Subcutaneous abdominal adipose tissue (tissue), 5 donors: ENCODE measurements around the gene LPP.

Experiments
- H3K27ac ChIP-seq: one replicate; pipeline ENCODE4 v1.7.0; 2013; ENCODE audit warnings: low read depth, mild to moderate bottlenecking, inconsistent platforms, low read length, moderate library complexity
- H3K27me3 ChIP-seq, 5 donors: one replicate each; pipeline ENCODE4 v1.7.0; 2013; ENCODE audit warnings: low read length in 5 of 5, inconsistent platforms in 1 of 5; ENCODE audit not compliant: control insufficient read depth in 5 of 5, insufficient read depth in 4 of 5
- H3K36me3 ChIP-seq, 5 donors: one replicate each; pipeline ENCODE4 v1.7.0; 2013; ENCODE audit warnings: low read length in 5 of 5; ENCODE audit not compliant: control insufficient read depth in 5 of 5, insufficient read depth in 5 of 5
- H3K4me1 ChIP-seq, 5 donors: one replicate each; pipeline ENCODE4 v1.7.0; 2013; ENCODE audit warnings: low read length in 5 of 5, mild to moderate bottlenecking in 3 of 5, moderate library complexity in 1 of 5; ENCODE audit not compliant: control insufficient read depth in 5 of 5, insufficient read depth in 5 of 5
- H3K4me3 ChIP-seq, 5 donors: one replicate each; pipeline ENCODE4 v1.7.0; 2013; ENCODE audit warnings: low read length in 5 of 5, low read depth in 1 of 5
- H3K9ac ChIP-seq, 5 donors: one replicate each; pipeline ENCODE4 v1.7.0; 2013; ENCODE audit warnings: low read length in 5 of 5, mild to moderate bottlenecking in 4 of 5, moderate library complexity in 3 of 5
- H3K9me3 ChIP-seq, 5 donors: one replicate each; pipeline ENCODE4 v1.7.0; 2013; ENCODE audit warnings: low read length in 5 of 5; ENCODE audit not compliant: control insufficient read depth in 5 of 5
- donor health status: healthy.
- donor health status: healthy.
- donor health status: healthy.
- donor health status: healthy.
- donor health status: healthy.

LPP gene

GRCh38 chr3:188134856-188135255 lies 19.1 kb upstream of the LPP start:
- Histone ChIP-seq H3K4me3 (no peak overlapping the region), H3K9me3 (no peaks in the 10 kb centered on the region), H3K36me3 (no peaks in the 10 kb centered on the region), H3K4me1 (peaks cover 0 to 7% (median 0%) of the 10 kb centered on the region in 5 donors), H3K27ac (no peak overlapping the region), H3K9ac (no peak overlapping the region), H3K27me3 (no peaks in the 10 kb centered on the region)

GRCh38 chr3:188135271-188135670 lies 18.7 kb upstream of the LPP start:
- Histone ChIP-seq H3K4me3 (no peak overlapping the region), H3K36me3 (no peaks in the 10 kb centered on the region), H3K27me3 (no peaks in the 10 kb centered on the region), H3K9me3 (no peaks in the 10 kb centered on the region), H3K27ac (no peak overlapping the region), H3K4me1 (peaks cover 0 to 7% (median 0%) of the 10 kb centered on the region in 5 donors), H3K9ac (peak overlapping the region in 1 of 5 donors; percentile 13)

GRCh38 chr3:188137051-188137450 lies 16.9 kb upstream of the LPP start:
- Histone ChIP-seq H3K9ac (no peak overlapping the region), H3K9me3 (no peaks in the 10 kb centered on the region), H3K27ac (no peak overlapping the region), H3K4me1 (no peaks in the 10 kb centered on the region), H3K4me3 (no peak overlapping the region), H3K36me3 (no peaks in the 10 kb centered on the region), H3K27me3 (no peaks in the 10 kb centered on the region)

GRCh38 chr3:188139466-188139865 lies 14.5 kb upstream of the LPP start:
- Histone ChIP-seq H3K9me3 (no peaks in the 10 kb centered on the region), H3K27me3 (no peaks in the 10 kb centered on the region), H3K4me3 (no peak overlapping the region), H3K9ac (no peak overlapping the region), H3K4me1 (no peaks in the 10 kb centered on the region), H3K36me3 (no peaks in the 10 kb centered on the region), H3K27ac (no peak overlapping the region)

- no peak overlapping the region for H3K4me3 ChIP-seq
- H3K27me3 ChIP-seq: no peaks in the 10 kb centered on the region
- no peak overlapping the region for H3K27ac ChIP-seq
- H3K9me3 ChIP-seq: no peaks in the 10 kb centered on the region
- H3K36me3 ChIP-seq: no peaks in the 10 kb centered on the region
- no peak overlapping the region for H3K9ac ChIP-seq
- no peaks in the 10 kb centered on the region for H3K4me1 ChIP-seq
These were observed 7.7 kb upstream of the LPP start for GRCh38 chr3:188146219-188146618.

- H3K27ac ChIP-seq: no peak overlapping the region
- no peaks in the 10 kb centered on the region for H3K27me3 ChIP-seq
- no peak overlapping the region for H3K9ac ChIP-seq
- peaks cover 0 to 6% (median 5%) of the 10 kb centered on the region in 5 donors for H3K4me1 ChIP-seq
- H3K36me3 ChIP-seq: no peaks in the 10 kb centered on the region
- H3K4me3 ChIP-seq: no peak overlapping the region
- no peaks in the 10 kb centered on the region for H3K9me3 ChIP-seq
These were observed 6.2 kb upstream of the LPP start for GRCh38 chr3:188147782-188148181.

- Histone ChIP-seq H3K9ac (no peak overlapping the region), H3K4me3 (no peak overlapping the region), H3K27ac (no peak overlapping the region), H3K36me3 (no peaks in the 10 kb centered on the region), H3K4me1 (peaks cover 0 to 11% (median 10%) of the 10 kb centered on the region in 5 donors), H3K27me3 (no peaks in the 10 kb centered on the region), H3K9me3 (no peaks in the 10 kb centered on the region)
These were observed 5.6 kb upstream of the LPP start for GRCh38 chr3:188148318-188148717.

GRCh38 chr3:188149587-188149986 lies 4.4 kb upstream of the LPP start:
- no peak overlapping the region for H3K4me3 ChIP-seq
- H3K27ac ChIP-seq: no peak overlapping the region
- no peaks in the 10 kb centered on the region for H3K36me3 ChIP-seq
- H3K4me1 ChIP-seq: peaks cover 0 to 16% (median 13%) of the 10 kb centered on the region in 5 donors
- H3K9ac ChIP-seq: no peak overlapping the region
- no peaks in the 10 kb centered on the region for H3K9me3 ChIP-seq
- H3K27me3 ChIP-seq: no peaks in the 10 kb centered on the region

GRCh38 chr3:188150982-188151381 lies 3.0 kb upstream of the LPP start:
- no peak overlapping the region for H3K4me3 ChIP-seq
- peaks cover 0 to 26% (median 23%) of the 10 kb centered on the region in 5 donors for H3K4me1 ChIP-seq
- H3K27me3 ChIP-seq: no peaks in the 10 kb centered on the region
- no peak overlapping the region for H3K9ac ChIP-seq
- H3K27ac ChIP-seq: no peak overlapping the region
- H3K9me3 ChIP-seq: no peaks in the 10 kb centered on the region
- H3K36me3 ChIP-seq: no peaks in the 10 kb centered on the region

GRCh38 chr3:188151438-188151837 lies 2.5 kb upstream of the LPP start:
- Histone ChIP-seq H3K27me3 (no peaks in the 10 kb centered on the region), H3K9me3 (no peaks in the 10 kb centered on the region)

More at GRCh38 chr3:188151438-188151837, 2.5 kb upstream of the LPP start:
- H3K4me3 ChIP-seq: no peak overlapping the region
- H3K27ac ChIP-seq: no peak overlapping the region
- no peaks in the 10 kb centered on the region for H3K36me3 ChIP-seq
- H3K9ac ChIP-seq: no peak overlapping the region
- peaks cover 0 to 30% (median 26%) of the 10 kb centered on the region in 5 donors for H3K4me1 ChIP-seq
